K562 (cell line): ENCODE results near the gene ANKS3. TPM values are rescaled to one million over a fixed set of nuclear protein-coding genes. Genes with fewer than 3 reads are reported as not detected.

Experiments used
- BRF1 ChIP-seq: IDR thresholded peaks from 3 replicates; pipeline ENCODE4 v1.6.1; 2011; ENCODE audit warnings: borderline replicate concordance, mild to moderate bottlenecking; ENCODE audit not compliant: insufficient read length; ENCODE audit errors: extremely low read depth
- CBFA2T3 ChIP-seq: fragments of 450-650 bp; IDR thresholded peaks from 2 replicates; pipeline ENCODE4 v1.6.1; 2017
- CCAR2 ChIP-seq: fragments of 200-400 bp; formaldehyde crosslinking; IDR thresholded peaks from 2 replicates; pipeline ENCODE4 v1.6.1; 2017; ENCODE audit warnings: mild to moderate bottlenecking, low read depth, low read length
- GATAD2A ChIP-seq: fragments of 450-650 bp; IDR thresholded peaks from 2 replicates; pipeline ENCODE4 v1.6.1; 2017
- HDAC3 ChIP-seq: fragments of 450-650 bp; IDR thresholded peaks from 2 replicates; pipeline ENCODE4 v1.6.1; 2018; ENCODE audit warnings: borderline replicate concordance, mild to moderate bottlenecking, moderate library complexity; ENCODE audit not compliant: partially characterized antibody
- KHSRP ChIP-seq: fragments of 450-650 bp; IDR thresholded peaks from 2 replicates; pipeline ENCODE4 v1.6.1; 2017
- LARP7 ChIP-seq: fragments of 450-650 bp; IDR thresholded peaks from 2 replicates; pipeline ENCODE4 v1.6.1; 2016
- NFE2 ChIP-seq: IDR thresholded peaks from 2 replicates; pipeline ENCODE4 v1.6.1; 2014; ENCODE audit warnings: antibody characterized with exemption, low read depth
- NR2C2 ChIP-seq, 2 experiments: fragments of 200-800 bp in 1 of 2; sonication (Bioruptor generic) in 1 of 2; sonication (generic) in 1 of 2; formaldehyde crosslinking in 1 of 2; IDR thresholded peaks; 2 replicates each; pipeline versions ENCODE4 v1.6.1 to v1.8.0; 2016 to 2022; ENCODE audit warnings: mild to moderate bottlenecking in 1 of 2, missing compliant biosample characterization in 1 of 2, missing genetic modification characterization in 1 of 2, missing genetic modification reagents in 1 of 2
- SMARCE1 ChIP-seq: fragments of 450-650 bp; IDR thresholded peaks from 2 replicates; pipeline ENCODE4 v1.7.1; 2016; ENCODE audit warnings: mild to moderate bottlenecking
- STAG1 ChIP-seq: sonication (generic); formaldehyde crosslinking; IDR thresholded peaks from 2 replicates; pipeline ENCODE4 v1.5.0; 2020; ENCODE audit warnings: missing genetic modification reagents, borderline replicate concordance
- ZFP36 ChIP-seq: fragments of 150-350 bp; IDR thresholded peaks from 2 replicates; pipeline ENCODE4 v1.6.1; 2018; ENCODE audit warnings: low read length, low read depth; ENCODE audit not compliant: partially characterized antibody
- ZNF764 ChIP-seq: fragments of 250-450 bp; sonication (Bioruptor Pico); IDR thresholded peaks from 2 replicates; pipeline ENCODE4 v1.4.0; 2020; ENCODE audit warnings: low read depth, mild to moderate bottlenecking, moderate library complexity
- ZNF766 ChIP-seq: fragments of 200-800 bp; sonication (Bioruptor generic); conservative IDR thresholded peaks from 2 replicates; pipeline ENCODE4 v1.6.1; 2016; ENCODE audit warnings: missing genetic modification characterization, missing compliant biosample characterization
- polyA plus RNA-seq, 8 experiments: library from polyadenylated mRNA; depleted of rRNA in 4 of 8; stranded (reverse) in 5 of 8; unstranded in 3 of 8; fragments of >200 nt; fragmentation: Nextera tagmentation in 2 of 8; fragmentation: Illumina TruSeq in 1 of 8; extraction: Ambion mirVana in 2 of 8; extraction: Trizol in 1 of 8; gene quantifications; 2 replicates each; pipeline versions ENCODE4 v1.2.1 to v1.2.3, GENCODE V29; 2011 to 2014; ENCODE audit warnings: inconsistent platforms in 1 of 8, missing spikeins in 1 of 8
- total RNA-seq, 7 experiments: library from RNA; depleted of rRNA in 6 of 7; stranded (reverse); fragments of >200 nt in 6 of 7; fragmentation: Illumina TruSeq in 2 of 7; extraction: Trizol in 2 of 7; gene quantifications; 2 replicates each; pipeline versions ENCODE4 v1.2.1 to v1.2.3, GENCODE V29; 2011 to 2021; ENCODE audit warnings: low replicate concordance in 1 of 7
- TF ChIP-seq, protein P1 (sequence below): sonication (generic); formaldehyde crosslinking; IDR thresholded peaks from 2 replicates; pipeline ENCODE4 v1.8.0; 2022; ENCODE audit warnings: mild to moderate bottlenecking, missing genetic modification reagents
- TF ChIP-seq, protein P2 (sequence below), 2 experiments: fragments of 450-650 bp; IDR thresholded peaks; 2 replicates each; pipeline ENCODE4 v1.6.1; 2016
- TF ChIP-seq, protein P3 (sequence below): fragments of 450-650 bp; IDR thresholded peaks from 2 replicates; pipeline ENCODE4 v1.6.1; 2017; ENCODE audit warnings: mild to moderate bottlenecking, moderate library complexity
- TF ChIP-seq, protein P4 (sequence below): fragments of 450-650 bp; IDR thresholded peaks from 2 replicates; pipeline ENCODE4 v1.6.1; 2016; ENCODE audit warnings: borderline replicate concordance

ANKS3 gene
- total and polyA plus RNA-seq, 9 of the 15 experiments (the other 6 are each of a cell fraction or from before 2014, with no cell fraction given) = 0.43 to 25.7 (median 14.8) TPM

GRCh38 chr16:4766875-4767628 lies 33.0 kb upstream of the ANKS3 start, which contains the start of gene ZNF500 (continued):
- TF ChIP-seq, protein P1, sequence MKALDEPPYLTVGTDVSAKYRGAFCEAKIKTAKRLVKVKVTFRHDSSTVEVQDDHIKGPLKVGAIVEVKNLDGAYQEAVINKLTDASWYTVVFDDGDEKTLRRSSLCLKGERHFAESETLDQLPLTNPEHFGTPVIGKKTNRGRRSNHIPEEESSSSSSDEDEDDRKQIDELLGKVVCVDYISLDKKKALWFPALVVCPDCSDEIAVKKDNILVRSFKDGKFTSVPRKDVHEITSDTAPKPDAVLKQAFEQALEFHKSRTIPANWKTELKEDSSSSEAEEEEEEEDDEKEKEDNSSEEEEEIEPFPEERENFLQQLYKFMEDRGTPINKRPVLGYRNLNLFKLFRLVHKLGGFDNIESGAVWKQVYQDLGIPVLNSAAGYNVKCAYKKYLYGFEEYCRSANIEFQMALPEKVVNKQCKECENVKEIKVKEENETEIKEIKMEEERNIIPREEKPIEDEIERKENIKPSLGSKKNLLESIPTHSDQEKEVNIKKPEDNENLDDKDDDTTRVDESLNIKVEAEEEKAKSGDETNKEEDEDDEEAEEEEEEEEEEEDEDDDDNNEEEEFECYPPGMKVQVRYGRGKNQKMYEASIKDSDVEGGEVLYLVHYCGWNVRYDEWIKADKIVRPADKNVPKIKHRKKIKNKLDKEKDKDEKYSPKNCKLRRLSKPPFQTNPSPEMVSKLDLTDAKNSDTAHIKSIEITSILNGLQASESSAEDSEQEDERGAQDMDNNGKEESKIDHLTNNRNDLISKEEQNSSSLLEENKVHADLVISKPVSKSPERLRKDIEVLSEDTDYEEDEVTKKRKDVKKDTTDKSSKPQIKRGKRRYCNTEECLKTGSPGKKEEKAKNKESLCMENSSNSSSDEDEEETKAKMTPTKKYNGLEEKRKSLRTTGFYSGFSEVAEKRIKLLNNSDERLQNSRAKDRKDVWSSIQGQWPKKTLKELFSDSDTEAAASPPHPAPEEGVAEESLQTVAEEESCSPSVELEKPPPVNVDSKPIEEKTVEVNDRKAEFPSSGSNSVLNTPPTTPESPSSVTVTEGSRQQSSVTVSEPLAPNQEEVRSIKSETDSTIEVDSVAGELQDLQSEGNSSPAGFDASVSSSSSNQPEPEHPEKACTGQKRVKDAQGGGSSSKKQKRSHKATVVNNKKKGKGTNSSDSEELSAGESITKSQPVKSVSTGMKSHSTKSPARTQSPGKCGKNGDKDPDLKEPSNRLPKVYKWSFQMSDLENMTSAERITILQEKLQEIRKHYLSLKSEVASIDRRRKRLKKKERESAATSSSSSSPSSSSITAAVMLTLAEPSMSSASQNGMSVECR (CRISPR knock-in tag) = peak; percentile 59; the same call in 1 of the 2 replicates
- TF ChIP-seq CCAR2 (no peak), ZNF766 (CRISPR knock-in tag) (peak; percentile 69; the same call in 1 of the 2 replicates), GATAD2A (peak; percentile 88), HDAC3 (no peak), STAG1 (no peak), ZFP36 (no peak), KHSRP (no peak), SMARCE1 (no peak), NR2C2 (CRISPR knock-in tag; IDR thresholded peaks at IDR 0.05) (peak; percentile 13; the same call in 1 of the 2 replicates), NR2C2 (tag; IDR thresholded peaks at IDR 0.05) (peak; percentile 79), ZNF764 (CRISPR knock-in tag) (no peak), BRF1 (no peak), NFE2 (no peak), LARP7 (no peak), CBFA2T3 (no peak)
- TF ChIP-seq, protein P2, sequence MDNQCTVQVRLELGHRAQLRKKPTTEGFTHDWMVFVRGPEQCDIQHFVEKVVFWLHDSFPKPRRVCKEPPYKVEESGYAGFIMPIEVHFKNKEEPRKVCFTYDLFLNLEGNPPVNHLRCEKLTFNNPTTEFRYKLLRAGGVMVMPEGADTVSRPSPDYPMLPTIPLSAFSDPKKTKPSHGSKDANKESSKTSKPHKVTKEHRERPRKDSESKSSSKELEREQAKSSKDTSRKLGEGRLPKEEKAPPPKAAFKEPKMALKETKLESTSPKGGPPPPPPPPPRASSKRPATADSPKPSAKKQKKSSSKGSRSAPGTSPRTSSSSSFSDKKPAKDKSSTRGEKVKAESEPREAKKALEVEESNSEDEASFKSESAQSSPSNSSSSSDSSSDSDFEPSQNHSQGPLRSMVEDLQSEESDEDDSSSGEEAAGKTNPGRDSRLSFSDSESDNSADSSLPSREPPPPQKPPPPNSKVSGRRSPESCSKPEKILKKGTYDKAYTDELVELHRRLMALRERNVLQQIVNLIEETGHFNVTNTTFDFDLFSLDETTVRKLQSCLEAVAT (IDR thresholded peaks at IDR 0.05) = peak in 1 of 2 experiments; percentile 84; a peak in 1 of 4 replicates
- TF ChIP-seq, protein P3, sequence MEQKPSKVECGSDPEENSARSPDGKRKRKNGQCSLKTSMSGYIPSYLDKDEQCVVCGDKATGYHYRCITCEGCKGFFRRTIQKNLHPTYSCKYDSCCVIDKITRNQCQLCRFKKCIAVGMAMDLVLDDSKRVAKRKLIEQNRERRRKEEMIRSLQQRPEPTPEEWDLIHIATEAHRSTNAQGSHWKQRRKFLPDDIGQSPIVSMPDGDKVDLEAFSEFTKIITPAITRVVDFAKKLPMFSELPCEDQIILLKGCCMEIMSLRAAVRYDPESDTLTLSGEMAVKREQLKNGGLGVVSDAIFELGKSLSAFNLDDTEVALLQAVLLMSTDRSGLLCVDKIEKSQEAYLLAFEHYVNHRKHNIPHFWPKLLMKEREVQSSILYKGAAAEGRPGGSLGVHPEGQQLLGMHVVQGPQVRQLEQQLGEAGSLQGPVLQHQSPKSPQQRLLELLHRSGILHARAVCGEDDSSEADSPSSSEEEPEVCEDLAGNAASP = no peak
- TF ChIP-seq, protein P4, sequence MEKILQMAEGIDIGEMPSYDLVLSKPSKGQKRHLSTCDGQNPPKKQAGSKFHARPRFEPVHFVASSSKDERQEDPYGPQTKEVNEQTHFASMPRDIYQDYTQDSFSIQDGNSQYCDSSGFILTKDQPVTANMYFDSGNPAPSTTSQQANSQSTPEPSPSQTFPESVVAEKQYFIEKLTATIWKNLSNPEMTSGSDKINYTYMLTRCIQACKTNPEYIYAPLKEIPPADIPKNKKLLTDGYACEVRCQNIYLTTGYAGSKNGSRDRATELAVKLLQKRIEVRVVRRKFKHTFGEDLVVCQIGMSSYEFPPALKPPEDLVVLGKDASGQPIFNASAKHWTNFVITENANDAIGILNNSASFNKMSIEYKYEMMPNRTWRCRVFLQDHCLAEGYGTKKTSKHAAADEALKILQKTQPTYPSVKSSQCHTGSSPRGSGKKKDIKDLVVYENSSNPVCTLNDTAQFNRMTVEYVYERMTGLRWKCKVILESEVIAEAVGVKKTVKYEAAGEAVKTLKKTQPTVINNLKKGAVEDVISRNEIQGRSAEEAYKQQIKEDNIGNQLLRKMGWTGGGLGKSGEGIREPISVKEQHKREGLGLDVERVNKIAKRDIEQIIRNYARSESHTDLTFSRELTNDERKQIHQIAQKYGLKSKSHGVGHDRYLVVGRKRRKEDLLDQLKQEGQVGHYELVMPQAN = peak; percentile 63; the same call in 1 of the 2 replicates
